ENCODE results near the gene ERICH6B.
"Not testable (repeated sequence)": the region's sequence is repeated elsewhere in the genome, so short reads cannot be mapped to it uniquely, and the experiment has no call there.

ERICH6B gene

DNA sequence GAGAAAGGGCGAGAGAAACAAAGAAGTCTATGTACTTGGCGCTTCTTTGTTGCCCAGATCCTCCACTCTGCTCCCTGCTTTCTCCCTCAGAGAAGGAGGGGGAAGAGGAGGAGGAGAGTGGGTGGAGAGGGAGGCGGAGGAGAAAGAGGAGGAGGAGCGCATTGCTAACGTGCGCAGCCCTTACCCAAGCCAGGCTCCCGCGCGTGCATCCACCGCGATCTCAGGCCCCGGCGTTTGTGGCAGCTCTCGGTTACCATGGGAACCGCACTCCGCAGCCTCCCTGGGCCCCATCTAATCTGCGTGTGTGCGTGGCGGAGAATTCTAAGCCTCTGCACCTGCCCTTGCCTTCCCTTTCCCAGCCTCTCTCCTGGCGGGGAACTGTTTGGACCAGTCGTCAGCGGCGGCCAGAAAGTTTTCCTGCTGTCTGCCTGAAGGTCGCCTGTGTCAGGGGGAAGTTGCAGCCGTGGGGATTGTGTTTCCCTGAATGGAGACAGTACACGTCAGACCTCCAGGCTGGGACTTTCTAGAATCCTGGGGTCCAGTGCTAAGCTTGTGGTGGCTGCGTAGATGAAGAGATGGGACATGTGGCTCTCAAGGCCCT is at the start of gene ERICH6B:
ERICH6B (minus strand) TSS at position 239 of the 601 bp plus-strand sequence. CDS start 18,734 bp downstream, outside the sequence.
- DNase-seq (ENCODE audit: low read depth in 2 of 2), result no peak

DNA sequence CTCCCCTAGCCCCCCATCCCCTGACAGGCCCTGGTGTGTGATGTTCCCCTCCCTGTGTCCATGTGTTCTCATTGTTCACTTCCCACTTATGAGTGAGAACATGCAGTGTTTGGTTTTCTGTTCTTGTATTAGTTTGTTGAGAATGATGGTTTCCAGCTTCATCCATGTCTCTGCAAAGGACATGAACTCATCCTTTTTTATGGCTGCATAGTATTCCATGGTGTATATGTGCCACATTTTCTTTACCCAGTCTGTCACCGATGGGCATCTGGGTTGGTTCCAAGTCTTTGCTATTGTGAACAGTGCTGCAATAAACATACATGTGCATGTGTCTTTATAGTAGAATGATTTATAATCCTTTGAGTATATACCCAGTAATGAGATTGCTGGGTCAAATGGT is 47.4 kb upstream of the ERICH6B start:
- not testable (repeated sequence) for DNase-seq (ENCODE audit: low read depth in 2 of 2)

DNA sequence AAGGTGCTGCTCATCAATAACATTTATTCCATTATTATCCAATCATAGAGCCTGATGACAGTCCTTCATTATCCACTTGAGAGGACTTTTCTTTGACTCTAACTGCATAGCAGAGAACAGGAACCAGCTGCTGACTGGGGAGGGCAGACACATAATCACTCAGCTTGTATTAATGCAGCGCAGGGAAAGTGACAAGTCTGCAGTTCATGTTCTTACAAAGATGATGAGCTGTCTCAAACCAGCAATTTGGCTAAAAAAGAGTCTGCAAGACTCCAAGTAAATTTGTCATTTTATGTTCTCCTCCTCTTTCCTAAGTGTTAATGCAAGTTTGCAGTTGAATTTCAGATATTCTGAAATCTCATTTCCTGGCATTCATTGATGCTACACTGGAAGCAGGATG is 46.6 kb upstream of the ERICH6B start:
- DNase-seq (ENCODE audit: low read depth in 2 of 2), result no peak

DNA sequence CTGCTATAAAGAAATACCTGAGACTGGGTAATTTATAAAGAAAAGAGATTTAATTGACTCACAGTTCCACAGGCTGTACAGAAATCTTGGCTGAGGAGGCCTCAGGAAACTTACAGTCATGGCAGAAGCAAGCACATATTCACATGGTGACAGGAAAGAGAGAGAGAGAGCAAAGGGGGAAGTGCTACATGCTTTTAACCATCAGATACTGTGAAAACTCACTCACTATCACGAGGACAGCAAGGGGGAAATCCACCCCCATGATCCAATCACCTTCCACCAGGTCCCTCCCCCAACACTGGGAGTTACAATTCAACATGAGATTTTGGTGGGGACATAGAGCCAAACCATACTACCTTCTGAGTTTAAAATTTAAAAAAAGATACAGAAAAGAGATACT is 44.9 kb upstream of the ERICH6B start:
- not testable (repeated sequence) for DNase-seq (ENCODE audit: low read depth in 2 of 2)

DNA sequence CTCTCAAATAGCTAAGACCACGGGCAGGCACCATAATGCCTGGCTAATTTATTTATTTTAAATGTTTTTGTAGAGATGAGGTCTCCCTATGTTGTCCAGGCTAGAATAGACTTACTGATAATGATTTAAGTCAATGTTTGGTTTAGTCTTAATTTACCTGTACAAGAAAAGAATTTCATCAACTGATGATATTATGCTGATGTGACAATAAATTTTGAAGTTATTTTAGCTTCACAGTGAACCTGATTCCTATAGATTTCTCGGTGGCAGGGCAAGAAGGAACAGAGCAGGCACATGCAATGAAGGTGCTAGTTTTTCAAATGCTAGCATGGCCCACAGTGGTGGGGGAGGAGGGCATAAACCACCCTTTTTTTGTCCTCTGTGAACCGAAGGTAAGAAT is 44.0 kb upstream of the ERICH6B start:
- no peak for DNase-seq (ENCODE audit: low read depth in 2 of 2)

DNA sequence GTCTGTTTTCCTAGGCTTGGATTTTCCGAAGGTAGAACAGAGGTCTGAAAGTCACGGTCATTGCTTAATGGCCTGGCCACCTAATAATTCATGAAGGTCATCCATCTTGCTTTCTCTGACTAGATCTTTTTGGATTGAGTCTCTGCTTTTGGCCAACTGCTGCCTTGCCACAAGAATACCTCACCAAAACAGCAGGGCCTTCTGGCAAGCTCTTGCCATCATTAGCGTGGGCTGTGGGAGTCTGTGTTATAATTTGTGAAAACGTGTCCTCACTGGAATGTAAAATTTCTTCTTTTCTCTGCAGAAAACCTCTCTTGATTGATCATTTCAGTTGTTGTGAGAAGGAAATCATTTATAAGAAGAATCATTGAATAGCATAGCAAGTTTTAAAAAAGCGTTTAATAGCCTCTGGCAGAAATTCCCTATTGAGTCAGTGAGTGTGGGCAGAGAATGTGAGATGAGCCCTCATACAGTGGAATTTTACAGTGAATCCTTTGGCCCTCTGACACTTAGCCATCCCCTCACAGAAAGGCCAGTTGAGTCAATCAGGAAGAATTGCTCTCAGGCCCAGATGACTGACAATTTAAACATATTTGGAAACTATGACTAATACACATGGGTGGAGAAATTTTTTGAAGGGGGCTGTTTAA is 43.2 kb upstream of the ERICH6B start:
- no peak for DNase-seq (ENCODE audit: low read depth in 2 of 2)

DNA sequence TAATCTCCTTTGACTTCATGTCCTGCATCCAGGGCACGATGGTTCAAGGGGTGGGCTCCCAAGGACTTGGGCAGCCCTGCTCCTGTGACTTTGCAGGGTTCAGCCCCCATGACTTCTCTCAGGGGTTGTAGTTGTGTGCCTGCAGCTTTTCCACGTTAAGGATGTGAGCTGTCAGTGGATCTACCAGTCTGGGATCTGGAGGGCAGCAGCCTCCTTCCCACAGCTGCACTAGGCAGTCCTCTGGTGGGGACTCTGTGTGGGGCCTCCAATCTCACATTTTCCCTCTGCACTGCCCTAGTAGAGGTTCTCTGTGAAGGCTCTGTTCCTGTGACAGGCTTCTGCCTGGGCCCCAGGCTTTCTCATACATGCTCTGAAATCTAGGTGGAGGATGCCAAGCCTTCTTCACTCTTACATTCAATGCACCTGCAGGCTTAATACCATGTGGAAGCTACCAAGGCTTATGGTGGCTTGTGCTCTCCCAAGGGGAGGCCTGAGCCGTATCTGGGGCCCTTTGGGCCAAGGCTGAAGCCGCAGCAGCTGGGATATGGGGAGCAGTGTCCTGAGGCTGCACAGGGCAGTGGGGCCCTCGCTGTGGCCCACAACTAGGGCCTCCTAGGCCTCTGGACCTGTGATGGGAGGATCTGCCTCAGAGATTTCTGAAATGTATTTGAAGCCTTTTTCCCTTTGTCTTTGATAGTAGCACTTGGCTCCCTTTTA is 39.3 kb upstream of the ERICH6B start:
- DNase-seq (ENCODE audit: low read depth in 2 of 2), result no peak

DNA sequence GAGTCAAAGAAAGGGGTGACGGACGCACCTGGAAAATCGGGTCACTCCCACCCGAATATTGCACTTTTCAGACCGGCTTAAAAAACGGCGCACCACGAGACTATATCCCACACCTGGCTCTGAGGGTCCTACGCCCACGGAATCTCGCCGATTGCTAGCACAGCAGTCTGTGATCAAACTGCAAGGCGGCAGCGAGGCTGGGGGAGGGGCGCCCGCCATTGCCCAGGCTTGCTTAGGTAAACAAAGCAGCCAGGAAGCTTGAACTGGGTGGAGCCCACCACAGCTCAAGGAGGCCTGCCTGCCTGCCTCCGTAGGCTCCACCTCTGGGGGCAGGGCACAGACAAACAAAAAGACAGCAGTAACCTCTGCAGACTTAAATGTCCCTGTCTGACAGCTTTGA is 29.7 kb upstream of the ERICH6B start:
- DNase-seq (ENCODE audit: low read depth in 2 of 2), result not testable (repeated sequence)

DNA sequence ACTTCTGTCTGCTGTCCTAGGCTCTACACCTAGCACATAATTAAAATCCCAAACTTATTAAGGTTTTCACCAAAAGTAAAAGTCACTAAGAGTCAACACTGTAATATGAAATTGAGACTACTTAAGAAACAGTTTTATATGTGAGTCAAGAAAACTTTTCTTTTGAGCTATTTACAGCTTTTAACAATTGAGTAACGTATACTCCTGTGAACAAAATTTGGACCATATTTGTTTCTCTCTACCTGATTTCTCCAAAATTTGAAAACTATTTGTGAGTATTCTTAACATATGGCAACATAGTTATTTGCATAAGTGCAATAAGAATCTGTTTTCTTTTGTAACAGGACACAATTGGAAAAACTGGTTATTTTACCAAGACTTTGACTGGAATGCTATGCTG is 26.6 kb upstream of the ERICH6B start:
- not testable (repeated sequence) for DNase-seq (ENCODE audit: low read depth in 2 of 2)

DNA sequence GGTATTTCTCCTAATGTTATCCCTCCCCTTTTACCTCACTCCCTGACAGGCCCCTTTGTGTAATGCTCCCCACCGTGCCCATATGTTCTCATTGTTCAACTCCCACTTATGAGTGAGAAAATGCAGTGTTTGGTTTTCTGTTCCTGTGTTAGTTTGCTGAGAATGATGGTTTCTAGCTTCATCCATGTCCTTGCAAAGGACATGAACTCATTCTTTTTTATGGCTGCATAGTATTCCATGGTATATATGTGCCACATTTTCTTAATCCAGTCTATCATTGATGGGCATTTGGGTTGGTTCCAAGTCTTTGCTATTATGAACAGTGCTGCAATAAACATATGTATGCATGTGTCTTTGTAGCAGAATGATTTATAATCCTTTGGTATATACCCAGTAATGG is 19.8 kb upstream of the ERICH6B start:
- DNase-seq (ENCODE audit: low read depth in 2 of 2), result not testable (repeated sequence)

DNA sequence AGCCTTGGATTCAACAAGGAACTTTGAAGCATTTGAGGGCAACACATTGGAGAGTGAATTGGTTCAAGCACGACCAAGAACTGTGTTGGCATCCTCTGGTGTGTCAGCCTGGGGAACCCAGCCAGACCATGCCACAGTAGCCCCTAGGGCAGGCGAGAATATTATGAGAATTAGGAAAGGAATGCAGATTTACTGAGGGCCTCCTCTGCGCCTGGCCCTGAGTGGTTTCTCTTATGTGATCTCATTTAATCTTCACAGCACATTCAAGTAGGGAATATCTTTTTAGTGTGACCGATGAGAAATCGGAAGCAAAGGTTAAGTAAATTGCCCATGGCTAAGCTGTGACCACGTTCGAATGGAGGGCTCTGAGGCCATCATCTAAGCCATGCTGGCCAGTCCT is 15.3 kb upstream of the ERICH6B start:
- no peak for DNase-seq (ENCODE audit: low read depth in 2 of 2)

DNA sequence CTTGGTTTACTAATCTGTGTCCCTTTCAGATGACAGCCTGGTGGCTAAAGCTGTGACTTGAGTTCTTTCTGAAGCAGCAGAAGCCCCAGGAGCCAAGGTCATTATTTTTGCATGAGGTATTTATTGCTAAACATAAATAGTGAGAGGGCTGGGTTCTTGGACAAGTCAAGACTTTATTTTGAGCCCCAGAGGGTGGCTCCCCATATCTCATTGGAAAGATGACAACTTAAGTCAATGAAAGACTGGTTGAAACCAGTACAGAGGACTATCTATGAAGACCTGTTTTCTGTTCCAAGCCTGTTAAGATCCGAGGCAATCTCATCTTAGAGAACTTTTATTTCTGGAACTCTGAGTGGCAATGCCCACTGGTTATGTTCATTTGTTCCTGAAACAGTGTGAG is 14.4 kb upstream of the ERICH6B start:
- no peak for DNase-seq (ENCODE audit: low read depth in 2 of 2)

DNA sequence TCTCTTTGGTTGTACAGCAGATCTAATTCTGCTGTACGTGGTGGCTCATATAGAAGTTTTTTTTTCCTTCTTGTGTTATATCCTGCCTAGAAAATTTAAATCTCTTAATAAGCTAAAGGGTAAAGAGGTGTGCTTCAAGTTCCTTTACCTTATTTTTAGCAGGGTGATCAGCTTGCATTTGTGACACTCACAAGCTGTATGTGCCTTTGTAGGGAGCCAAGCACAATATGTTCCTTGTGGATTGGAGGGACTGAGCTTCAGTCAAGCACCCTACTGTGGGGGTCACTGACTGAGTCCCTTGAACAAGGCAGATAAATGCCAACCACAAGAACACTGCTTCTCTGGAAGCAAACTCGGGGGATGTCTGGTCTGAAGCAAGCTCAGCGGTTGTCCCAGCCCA is 12.6 kb upstream of the ERICH6B start:
- no peak for DNase-seq (ENCODE audit: low read depth in 2 of 2)

DNA sequence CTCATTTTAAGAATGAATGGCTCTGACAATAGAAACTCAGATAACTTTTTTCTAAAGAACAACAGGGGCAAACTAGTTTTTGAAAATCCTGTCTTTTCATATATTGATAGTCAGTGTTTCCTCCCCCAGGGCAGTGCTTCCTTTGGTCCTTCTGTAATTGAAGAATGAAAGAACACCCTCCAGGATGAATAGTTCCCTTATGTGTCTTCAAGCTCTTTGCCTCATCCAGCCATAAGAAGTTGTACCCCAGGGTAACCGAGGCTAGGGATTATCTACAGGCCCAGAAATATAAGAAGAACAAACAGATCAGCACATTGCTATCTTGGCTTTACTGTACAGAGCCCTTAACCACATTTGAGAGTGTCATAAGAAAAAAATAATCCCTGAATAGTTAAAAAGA is 12.1 kb upstream of the ERICH6B start:
- no peak for DNase-seq (ENCODE audit: low read depth in 2 of 2)

DNA sequence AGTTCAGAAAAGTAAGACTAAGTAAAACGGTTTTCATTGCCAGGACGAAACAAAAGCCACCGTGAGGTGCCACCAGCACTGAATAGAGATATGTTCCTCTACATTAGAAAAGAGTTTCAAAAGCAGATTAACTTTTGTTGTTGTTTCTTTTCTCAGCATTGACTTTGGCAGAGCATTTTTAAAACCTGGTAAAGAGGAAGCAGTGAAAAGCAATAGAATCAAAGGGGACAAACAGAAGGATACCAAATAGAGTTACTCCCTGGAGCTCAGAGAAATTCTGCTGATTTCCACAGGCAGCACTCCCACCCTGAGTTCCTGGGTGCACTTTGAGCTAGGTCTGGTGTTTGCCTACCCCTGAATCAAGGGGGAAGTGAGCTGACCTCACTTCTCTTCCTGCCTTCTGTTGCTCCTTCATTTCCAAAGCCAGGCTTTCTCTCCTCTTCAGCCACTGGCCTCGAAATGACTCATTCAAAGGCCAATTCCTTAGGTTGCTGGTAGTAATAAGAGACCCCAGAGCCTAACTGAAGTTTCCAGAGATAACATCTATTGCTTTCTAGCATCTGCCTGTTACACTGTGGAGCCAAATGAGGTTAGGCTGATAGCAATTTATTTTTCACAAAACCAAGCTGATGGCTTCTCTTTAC is 11.3 kb upstream of the ERICH6B start:
- no peak for DNase-seq (ENCODE audit: low read depth in 2 of 2)

DNA sequence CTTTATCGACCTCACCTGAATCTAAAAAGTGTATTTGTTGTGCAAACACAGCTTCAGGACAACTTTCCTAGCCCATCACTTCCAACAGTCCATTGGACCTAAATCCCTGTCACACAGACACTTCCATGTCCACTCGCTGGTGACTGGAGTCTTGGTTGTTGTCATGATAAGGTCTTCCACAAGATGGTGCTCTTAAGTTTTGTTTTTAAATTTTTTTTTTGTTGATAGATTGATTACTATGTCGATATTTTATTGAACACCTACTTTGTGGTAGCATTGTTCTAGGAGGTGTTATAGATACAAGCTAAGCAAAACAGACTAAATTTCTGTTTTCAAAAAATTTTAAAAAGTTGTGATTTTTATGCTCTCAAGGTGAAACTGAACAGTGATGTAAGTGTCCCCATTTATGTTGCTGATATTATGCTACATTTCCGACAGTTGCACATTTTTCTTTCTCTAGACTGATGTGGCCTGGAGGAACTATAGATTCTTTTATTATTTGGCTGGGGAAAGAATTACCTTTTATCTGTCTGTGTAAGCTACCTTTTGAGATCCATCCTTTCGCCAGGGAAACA is 8.1 kb upstream of the ERICH6B start:
- no peak for DNase-seq (ENCODE audit: low read depth in 2 of 2)

DNA sequence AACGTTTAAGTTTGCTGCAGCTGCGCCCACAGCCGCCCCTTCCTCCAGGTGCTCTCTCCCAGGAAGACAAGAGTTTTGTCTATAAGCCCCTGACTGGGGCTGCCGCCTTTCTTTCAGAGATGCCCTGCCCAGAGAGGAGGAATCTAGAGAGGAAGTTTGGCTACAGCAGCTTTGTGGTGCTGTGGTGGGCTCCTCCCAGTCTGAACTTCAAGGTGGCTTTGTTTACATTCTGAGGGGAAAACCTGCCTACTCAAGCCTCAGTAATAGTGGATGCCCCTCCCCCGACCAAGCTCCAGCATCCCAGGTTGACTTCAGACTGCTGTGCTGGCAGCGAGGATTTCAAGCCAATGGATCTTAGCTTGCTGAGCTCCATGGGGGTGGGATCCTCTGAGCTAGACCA is 6.4 kb upstream of the ERICH6B start:
- no peak for DNase-seq (ENCODE audit: low read depth in 2 of 2)

DNA sequence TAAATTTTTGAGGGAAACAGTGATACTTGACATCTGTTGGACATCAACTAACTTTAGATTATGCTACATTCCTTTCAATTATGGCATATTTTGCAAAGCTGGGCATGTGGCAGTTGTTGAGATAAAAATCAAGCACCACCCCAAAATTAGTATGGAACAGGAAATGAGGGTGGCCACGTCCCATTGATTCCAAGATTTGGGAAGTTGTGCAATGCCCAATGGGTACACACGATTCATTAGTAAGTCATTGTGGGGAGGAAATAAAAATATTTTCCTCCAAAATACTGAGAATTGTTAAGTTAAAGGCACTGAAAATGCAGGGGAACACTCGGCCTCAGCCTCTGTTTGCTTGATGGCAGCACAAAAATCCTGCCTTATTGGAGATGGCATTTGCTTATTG is 7.6 kb downstream of the ERICH6B start:
- DNase-seq (ENCODE audit: low read depth in 2 of 2), result no peak

DNA sequence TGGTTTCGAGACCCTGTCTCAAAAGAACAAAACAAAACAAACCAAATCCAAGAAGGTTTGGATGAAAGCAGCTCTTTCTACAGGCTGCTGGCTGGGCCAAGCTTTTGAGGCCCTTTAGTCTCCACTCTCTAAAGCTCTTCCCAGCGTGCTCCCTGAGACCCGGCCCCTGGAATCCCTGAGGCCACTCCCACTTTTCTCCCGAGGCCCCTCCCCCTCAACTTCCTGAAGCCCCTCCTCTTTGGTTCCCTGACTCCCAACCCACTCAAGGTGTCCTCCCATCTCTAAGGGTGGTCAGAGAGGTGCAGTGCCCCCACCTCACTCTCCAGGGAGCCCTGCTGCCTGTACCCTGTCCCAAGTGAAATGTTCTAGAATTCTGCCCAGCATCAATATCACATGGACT is 10.6 kb downstream of the ERICH6B start:
- DNase-seq (ENCODE audit: low read depth in 2 of 2), result no peak

DNA sequence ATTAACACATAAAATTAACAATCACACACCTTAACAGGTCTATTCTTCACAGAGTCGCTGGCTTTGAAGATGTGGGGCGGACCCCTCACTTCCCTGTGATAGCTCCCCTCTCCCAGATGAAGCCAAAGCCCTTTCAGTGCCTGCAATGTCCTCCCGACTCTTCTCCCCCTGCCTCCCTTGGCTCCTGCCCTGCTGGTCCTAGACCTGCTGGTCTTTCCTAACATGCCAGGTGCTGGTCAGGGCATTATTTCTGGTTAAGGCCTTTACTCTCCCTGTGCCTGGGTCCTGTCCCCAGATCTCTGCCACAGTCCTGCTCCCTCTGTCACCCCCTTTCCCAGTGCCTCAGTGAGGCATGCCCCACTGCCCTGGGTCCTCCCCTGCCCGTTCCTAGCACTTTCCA is 12.2 kb downstream of the ERICH6B start:
- no peak for DNase-seq (ENCODE audit: low read depth in 2 of 2)

DNA sequence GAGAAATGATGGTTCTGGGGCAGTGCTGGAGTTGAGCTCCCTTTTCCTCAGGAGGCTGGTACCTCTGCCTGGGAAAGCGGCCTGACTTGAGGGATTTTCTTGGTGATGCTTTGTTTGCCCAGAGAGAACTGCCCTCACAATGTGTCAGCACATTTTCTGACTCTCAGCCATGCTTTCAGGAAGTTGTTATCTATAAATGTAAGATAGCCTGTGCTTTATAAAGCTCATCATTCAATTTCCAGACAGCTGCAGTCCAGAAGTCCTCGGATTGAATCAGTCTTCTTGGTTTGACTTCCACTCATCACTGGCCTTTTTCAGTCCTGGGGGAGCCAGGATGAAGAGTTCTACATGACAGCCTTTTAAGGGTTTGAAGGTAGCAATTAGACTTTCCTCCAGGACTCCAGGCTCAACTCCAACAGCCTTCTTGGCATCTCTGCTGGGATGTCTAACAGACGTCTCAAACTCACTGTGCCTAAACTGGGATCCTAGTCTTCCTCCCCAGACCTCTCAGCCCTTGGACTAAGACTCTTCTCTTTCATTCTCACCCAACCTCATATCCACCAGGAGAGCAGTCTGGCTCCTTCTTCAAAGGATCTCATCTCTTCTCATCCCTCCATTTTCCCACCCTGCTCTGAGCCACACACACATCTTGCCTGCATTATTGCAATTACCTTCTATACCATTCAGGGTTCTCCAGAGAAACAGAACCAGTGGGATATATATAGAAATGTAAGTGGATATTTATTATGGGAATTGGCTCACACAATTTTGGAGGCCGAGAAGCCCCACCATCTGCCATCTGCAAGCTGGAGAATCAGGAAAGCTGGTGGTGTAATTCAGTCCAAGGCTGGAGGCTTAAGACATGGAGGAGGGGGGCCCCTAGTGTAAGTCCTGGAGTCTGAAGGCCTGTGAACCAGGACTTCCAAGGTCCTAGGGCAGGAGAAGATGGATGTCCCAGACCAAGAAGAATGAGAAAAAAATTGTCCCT is 13.1 kb downstream of the ERICH6B start:
- DNase-seq (ENCODE audit: low read depth in 2 of 2), result no peak
